ENCODE measurements around the gene SMG5. TPM values are rescaled to one million over a fixed set of nuclear protein-coding genes. Genes with fewer than 3 reads are reported as not detected.

The SMG5 gene
- total RNA-seq, 4 donors from 2014 or later = 58.0 to 85.8 (median 67.5) TPM

- Histone ChIP-seq H3K36me3 (peaks cover 0 to 75% (median 33%) of the 10 kb centered on the region in 3 donors), H3K27me3 (no peaks in the 10 kb centered on the region), H3K9me3 (no peaks in the 10 kb centered on the region), H3K4me1 (peaks cover 0 to 54% (median 13%) of the 10 kb centered on the region in 4 donors), H3K4me3 (no peak overlapping the region), H3K27ac (peak overlapping the region in 3 of 4 donors; percentile 36 to 60 (median 46))
- TF ChIP-seq CTCF (IDR thresholded peaks at IDR 0.05) (no peak), EP300 (IDR thresholded peaks at IDR 0.05) (no peak), POLR2A (IDR thresholded peaks at IDR 0.05) (no peak)
- 11 to 22% methylated on average over 3 of the region's 3 CpGs for WGBS, 2 donors
- DNase-seq (ENCODE audit: low spot score in 2 of 2) = no peak
Measured at GRCh38 chr1:156251527-156251926, 31.1 kb downstream of the SMG5 start.

GRCh38 chr1:156249593-156249992, 33.0 kb downstream of the SMG5 start:
- TF ChIP-seq POLR2A (IDR thresholded peaks at IDR 0.05) (no peak), EP300 (IDR thresholded peaks at IDR 0.05) (no peak), CTCF (IDR thresholded peaks at IDR 0.05) (no peak)
- Histone ChIP-seq H3K36me3 (peaks cover 0 to 58% (median 33%) of the 10 kb centered on the region in 3 donors), H3K4me3 (no peak overlapping the region), H3K4me1 (peaks cover 0 to 71% (median 28%) of the 10 kb centered on the region in 4 donors), H3K27me3 (no peaks in the 10 kb centered on the region), H3K9me3 (no peaks in the 10 kb centered on the region), H3K27ac (peak overlapping the region; percentile 21 to 85 (median 56))
- 46 to 49% methylated on average over 5 of the region's 5 CpGs for WGBS, 2 donors
- no peak for DNase-seq (ENCODE audit: low spot score in 2 of 2)

GRCh38 chr1:156248323-156248683, 34.3 kb downstream of the SMG5 start:
- Histone ChIP-seq H3K27ac (peak overlapping the region; percentile 68 to 85 (median 80)), H3K36me3 (peaks cover 0 to 59% (median 22%) of the 10 kb centered on the region in 3 donors), H3K4me3 (no peak overlapping the region), H3K27me3 (no peaks in the 10 kb centered on the region), H3K9me3 (no peaks in the 10 kb centered on the region), H3K4me1 (peaks cover 0 to 71% (median 28%) of the 10 kb centered on the region in 4 donors)
- WGBS, 2 donors = 56 to 81% methylated on average over 4 of the region's 4 CpGs
- DNase-seq (ENCODE audit: low spot score in 2 of 2) = no peak
- TF ChIP-seq EP300 (IDR thresholded peaks at IDR 0.05) (no peak), CTCF (IDR thresholded peaks at IDR 0.05) (no peak), POLR2A (IDR thresholded peaks at IDR 0.05) (no peak)

- Histone ChIP-seq H3K27me3 (no peaks in the 10 kb centered on the region), H3K9me3 (no peaks in the 10 kb centered on the region), H3K4me3 (peak within 1 kb of the TSS in 3 of 4 donors; percentile 4 to 30 (median 16)), H3K36me3 (peaks cover 0 to 53% (median 16%) of the 10 kb centered on the region in 3 donors), H3K27ac (peak within 1 kb of the TSS; percentile 68 to 85 (median 80)), H3K4me1 (peaks cover 0 to 69% (median 28%) of the 10 kb centered on the region in 4 donors)
- 38 to 40% methylated on average over 14 to 16 of the region's 16 CpGs for WGBS, 2 donors
- DNase-seq (ENCODE audit: low spot score in 2 of 2) = peak in 1 of 2 donors; percentile 27
- TF ChIP-seq CTCF (IDR thresholded peaks at IDR 0.05) (no peak), POLR2A (IDR thresholded peaks at IDR 0.05) (peak in 1 of 2 donors; percentile 47), EP300 (IDR thresholded peaks at IDR 0.05) (peak in 1 of 2 donors; percentile 64)
Measured at GRCh38 chr1:156247460-156248322, 34.9 kb downstream of the SMG5 start, which contains the start of gene PAQR6. Gene PAQR6 (minus strand): TSS chr1:156248056. CDS start chr1:156246731, 1,325 bp downstream.

Data from tibial nerve (tissue), 4 donors.